B cell (primary cell): Measurements from ENCODE around the gene ITGA5.
A peak's percentile ranks its signal among the peaks of the same experiment; 100 is the strongest.

Source experiments
- EZH2 ChIP-seq: IDR thresholded peaks from 2 replicates; pipeline ENCODE4 v1.6.1; 2012; ENCODE audit warnings: borderline replicate concordance, low read depth, mild to moderate bottlenecking, moderate library complexity, low read length; ENCODE audit not compliant: insufficient read depth, poor library complexity, severe bottlenecking
- TF ChIP-seq, protein P1 (sequence below): fragments of 200-600 bp; IDR thresholded peaks from one replicate; pipeline ENCODE4 v1.8.0; 2022; ENCODE audit warnings: antibody characterized with exemption, mild to moderate bottlenecking

DNA sequence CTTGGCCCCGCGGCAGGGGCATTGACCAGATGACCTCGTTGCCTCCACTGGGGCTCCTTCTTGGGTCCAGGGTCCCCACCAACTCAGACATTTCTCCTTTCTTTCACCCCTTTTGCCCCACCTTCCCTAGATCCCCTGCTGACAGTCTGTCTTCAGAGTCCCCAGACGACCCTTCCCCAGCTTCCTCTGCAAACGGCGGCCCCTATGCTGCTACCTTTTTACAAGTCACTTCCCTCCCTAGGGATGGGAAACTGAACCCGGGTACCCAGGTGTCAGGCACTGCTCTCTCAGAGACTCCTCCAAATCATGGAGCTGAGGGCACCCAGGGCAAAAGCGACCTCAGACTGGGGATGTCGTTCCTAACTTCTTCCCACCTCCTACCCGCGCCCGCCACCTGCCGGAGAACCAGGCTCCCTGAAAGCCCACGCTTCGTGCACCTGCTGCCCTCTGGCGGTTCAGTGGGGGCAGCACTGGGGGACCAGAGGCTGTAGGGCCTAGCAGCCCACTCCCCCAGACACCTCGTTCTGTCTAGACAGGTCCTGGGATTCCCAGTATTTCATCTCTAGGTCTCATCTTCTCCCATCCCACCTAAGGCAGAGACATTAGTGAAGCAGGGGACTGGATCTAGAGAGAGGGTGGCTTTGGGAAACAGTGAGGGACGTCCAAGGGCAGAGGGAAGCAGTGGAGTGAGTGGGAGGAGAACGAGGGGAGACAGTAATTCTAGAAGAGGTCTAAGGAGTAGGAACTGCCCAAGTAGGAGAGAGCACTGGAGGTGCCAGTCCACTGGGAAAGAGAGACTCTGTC, 39.5 kb downstream of the ITGA5 start:
- no peak for TF ChIP-seq EZH2
- TF ChIP-seq, protein P1, sequence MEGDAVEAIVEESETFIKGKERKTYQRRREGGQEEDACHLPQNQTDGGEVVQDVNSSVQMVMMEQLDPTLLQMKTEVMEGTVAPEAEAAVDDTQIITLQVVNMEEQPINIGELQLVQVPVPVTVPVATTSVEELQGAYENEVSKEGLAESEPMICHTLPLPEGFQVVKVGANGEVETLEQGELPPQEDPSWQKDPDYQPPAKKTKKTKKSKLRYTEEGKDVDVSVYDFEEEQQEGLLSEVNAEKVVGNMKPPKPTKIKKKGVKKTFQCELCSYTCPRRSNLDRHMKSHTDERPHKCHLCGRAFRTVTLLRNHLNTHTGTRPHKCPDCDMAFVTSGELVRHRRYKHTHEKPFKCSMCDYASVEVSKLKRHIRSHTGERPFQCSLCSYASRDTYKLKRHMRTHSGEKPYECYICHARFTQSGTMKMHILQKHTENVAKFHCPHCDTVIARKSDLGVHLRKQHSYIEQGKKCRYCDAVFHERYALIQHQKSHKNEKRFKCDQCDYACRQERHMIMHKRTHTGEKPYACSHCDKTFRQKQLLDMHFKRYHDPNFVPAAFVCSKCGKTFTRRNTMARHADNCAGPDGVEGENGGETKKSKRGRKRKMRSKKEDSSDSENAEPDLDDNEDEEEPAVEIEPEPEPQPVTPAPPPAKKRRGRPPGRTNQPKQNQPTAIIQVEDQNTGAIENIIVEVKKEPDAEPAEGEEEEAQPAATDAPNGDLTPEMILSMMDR, result peak; percentile 100
